ENCODE data around the gene GGN.
"Not testable (repeated sequence)": the region's sequence is repeated elsewhere in the genome, so short reads cannot be mapped to it uniquely, and the experiment has no call there.

Gene GGN

GRCh38 chr19:38411898-38412297 lies 24.1 kb upstream of the GGN start:
- not testable (repeated sequence) for DNase-seq

GRCh38 chr19:38411041-38411712 lies 23.3 kb upstream of the GGN start:
- DNase-seq, result no peak

- DNase-seq, result not testable (repeated sequence)
Measured at GRCh38 chr19:38410407-38410806, 22.6 kb upstream of the GGN start.

GRCh38 chr19:38409631-38410133 lies 21.8 kb upstream of the GGN start:
- DNase-seq, result no peak

GRCh38 chr19:38405276-38405675 lies 17.4 kb upstream of the GGN start:
- no peak for DNase-seq

- no peak for DNase-seq
Measured at GRCh38 chr19:38404858-38405257, 17.0 kb upstream of the GGN start.

GRCh38 chr19:38402967-38403674 lies 15.3 kb upstream of the GGN start, which contains the start of gene FAM98C:
Gene FAM98C (plus strand): TSS chr19:38403093. CDS start chr19:38403154, 61 bp downstream.
- DNase-seq, result peak; percentile 98 to 99 (median 99)

GRCh38 chr19:38402623-38402966 lies 14.8 kb upstream of the GGN start:
- DNase-seq, result no peak

GRCh38 chr19:38401148-38401547 lies 13.3 kb upstream of the GGN start:
- DNase-seq, result no peak

- no peak for DNase-seq
Measured at GRCh38 chr19:38400361-38400760, 12.5 kb upstream of the GGN start.

GRCh38 chr19:38399537-38399936 lies 11.7 kb upstream of the GGN start:
- no peak for DNase-seq

GRCh38 chr19:38399081-38399480 lies 11.2 kb upstream of the GGN start:
- DNase-seq, result no peak

GRCh38 chr19:38395381-38396114 lies 7.7 kb upstream of the GGN start:
- peak in 1 of 4 experiments; percentile 39 for DNase-seq

- peak in 1 of 4 experiments; percentile 37 for DNase-seq
Measured at GRCh38 chr19:38394488-38394887, 6.7 kb upstream of the GGN start.

GRCh38 chr19:38392707-38393308 lies 5.0 kb upstream of the GGN start:
- DNase-seq, result peak; percentile 63 to 71 (median 68)

GRCh38 chr19:38391911-38392464 lies 4.2 kb upstream of the GGN start:
- DNase-seq, result no peak

GRCh38 chr19:38389957-38390924 lies 2.4 kb upstream of the GGN start:
- DNase-seq, result no peak

- peak; percentile 20 to 48 (median 40) for DNase-seq
Measured at GRCh38 chr19:38389101-38389925, 1.5 kb upstream of the GGN start.

- peak in 1 of 4 experiments; percentile 17 for DNase-seq
Measured at GRCh38 chr19:38388349-38389100, 691 bp upstream of the GGN start, which contains the start of gene SPRED3. Gene SPRED3 (plus strand): TSS chr19:38388697. CDS start chr19:38390303, 1,606 bp downstream.

All from suppressor macrophage (primary cell).